NB4 (cell line): Measurements from ENCODE around the gene ABLIM1.

Experiments used
- POLR2A ChIP-seq: IDR thresholded peaks from 2 replicates; pipeline ENCODE4 v1.6.1; 2011; ENCODE audit warnings: mild to moderate bottlenecking; ENCODE audit not compliant: insufficient read length; ENCODE audit errors: extremely low read depth
- TF ChIP-seq, protein P1 (sequence below): IDR thresholded peaks from one replicate; pipeline ENCODE4 v1.5.1; 2012; ENCODE audit warnings: low read depth, low read length

GRCh38 chr10:114486938-114487814 is 170.9 kb downstream of the ABLIM1 start:
- TF ChIP-seq, protein P1, sequence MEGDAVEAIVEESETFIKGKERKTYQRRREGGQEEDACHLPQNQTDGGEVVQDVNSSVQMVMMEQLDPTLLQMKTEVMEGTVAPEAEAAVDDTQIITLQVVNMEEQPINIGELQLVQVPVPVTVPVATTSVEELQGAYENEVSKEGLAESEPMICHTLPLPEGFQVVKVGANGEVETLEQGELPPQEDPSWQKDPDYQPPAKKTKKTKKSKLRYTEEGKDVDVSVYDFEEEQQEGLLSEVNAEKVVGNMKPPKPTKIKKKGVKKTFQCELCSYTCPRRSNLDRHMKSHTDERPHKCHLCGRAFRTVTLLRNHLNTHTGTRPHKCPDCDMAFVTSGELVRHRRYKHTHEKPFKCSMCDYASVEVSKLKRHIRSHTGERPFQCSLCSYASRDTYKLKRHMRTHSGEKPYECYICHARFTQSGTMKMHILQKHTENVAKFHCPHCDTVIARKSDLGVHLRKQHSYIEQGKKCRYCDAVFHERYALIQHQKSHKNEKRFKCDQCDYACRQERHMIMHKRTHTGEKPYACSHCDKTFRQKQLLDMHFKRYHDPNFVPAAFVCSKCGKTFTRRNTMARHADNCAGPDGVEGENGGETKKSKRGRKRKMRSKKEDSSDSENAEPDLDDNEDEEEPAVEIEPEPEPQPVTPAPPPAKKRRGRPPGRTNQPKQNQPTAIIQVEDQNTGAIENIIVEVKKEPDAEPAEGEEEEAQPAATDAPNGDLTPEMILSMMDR = no peak
- TF ChIP-seq POLR2A = no peak
